IMR-90 (cell line): ENCODE data around the gene FNDC3A. TPM values are rescaled to one million over a fixed set of nuclear protein-coding genes. Genes with fewer than 3 reads are reported as not detected.

Source experiments
- ATAC-seq: fragments of 200-7000 bp; cut with Tn5 transposase; 2 replicates; pipeline ENCODE4 v1.9.1; 2020; ENCODE audit warnings: low read depth, mild to moderate bottlenecking, moderate library complexity
- BruUV-seq: library from RNA; stranded (reverse); fragments of 400-500 nt; replicated peaks from 2 replicates; lab custom pipeline; 2021; lab: Mats Ljungman, UMichigan
- CTCF ChIA-PET: fragments of 300-600 bp; formaldehyde crosslinking; extraction: SDS; loops from one replicate; lab custom pipeline; 2021; ENCODE audit warnings: antibody characterized with exemption; lab: Yijun Ruan, JAX
- POLR2A ChIA-PET: fragments of 300-600 bp; sonication (Branson Sonifier 250); formaldehyde crosslinking; loops from one replicate; lab custom pipeline; 2022; ENCODE audit warnings: antibody characterized with exemption; ENCODE audit not compliant: unreplicated experiment; lab: Charles Lee
- DNase-seq: peaks from one replicate; pipeline ENCODE4 v3.0.0; 2013
- H2AFZ ChIP-seq: replicated peaks from 2 replicates; pipeline ENCODE3; 2013; ENCODE audit warnings: low read length, mild to moderate bottlenecking; ENCODE audit not compliant: poor library complexity
- H2AK5ac ChIP-seq: 2 replicates; pipeline ENCODE4 v1.6.1; 2013; ENCODE audit warnings: low read depth, low read length, inconsistent platforms
- H2AK9ac ChIP-seq: replicated peaks from 2 replicates; pipeline ENCODE3; 2013; ENCODE audit warnings: mild to moderate bottlenecking, low read depth, low read length, moderate library complexity; ENCODE audit not compliant: poor library complexity
- H2BK120ac ChIP-seq: 2 replicates; pipeline ENCODE4 v1.6.1; 2013; ENCODE audit warnings: low read depth, low read length, inconsistent platforms
- H2BK15ac ChIP-seq: 3 replicates; pipeline ENCODE4 v1.6.1; 2013; ENCODE audit warnings: low read depth, low read length, inconsistent platforms
- H2BK20ac ChIP-seq: 2 replicates; pipeline ENCODE4 v1.6.1; 2013; ENCODE audit warnings: low read depth, mild to moderate bottlenecking, inconsistent platforms, low read length, moderate library complexity
- H2BK5ac ChIP-seq: 2 replicates; pipeline ENCODE4 v1.6.1; 2013; ENCODE audit warnings: mild to moderate bottlenecking, low read depth, low read length, inconsistent platforms; ENCODE audit not compliant: poor library complexity, severe bottlenecking
- H3K14ac ChIP-seq: replicated peaks from 2 replicates; pipeline ENCODE4 v1.6.1; 2013; ENCODE audit warnings: low read depth, low read length, inconsistent platforms
- H3K18ac ChIP-seq: 2 replicates; pipeline ENCODE4 v1.6.1; 2013; ENCODE audit warnings: low read depth, low read length, control low read depth
- H3K23ac ChIP-seq: 2 replicates; pipeline ENCODE4 v1.6.1; 2013; ENCODE audit warnings: low read depth, low read length, inconsistent platforms
- H3K27ac ChIP-seq: 2 replicates; pipeline ENCODE4 v1.5.1; 2013; ENCODE audit warnings: mild to moderate bottlenecking, control low read depth, low read length; ENCODE audit not compliant: insufficient read depth
- H3K27me3 ChIP-seq: 2 replicates; pipeline ENCODE4 v1.6.1; 2013; ENCODE audit warnings: low read length; ENCODE audit not compliant: control insufficient read depth, insufficient read depth
- H3K36me3 ChIP-seq: 2 replicates; pipeline ENCODE4 v1.6.1; 2013; ENCODE audit warnings: low read length, mixed read lengths; ENCODE audit not compliant: control insufficient read depth, insufficient read depth
- H3K4ac ChIP-seq: 2 replicates; pipeline ENCODE4 v1.6.1; 2013; ENCODE audit warnings: low read depth, low read length, inconsistent platforms
- H3K4me1 ChIP-seq: 2 replicates; pipeline ENCODE4 v1.6.1; 2013; ENCODE audit warnings: low read length, mixed read lengths; ENCODE audit not compliant: control insufficient read depth, insufficient read depth
- H3K4me2 ChIP-seq: 2 replicates; pipeline ENCODE4 v1.6.1; 2013; ENCODE audit warnings: low read depth, mild to moderate bottlenecking, control low read depth, low read length, moderate library complexity
- H3K4me3 ChIP-seq: 2 replicates; pipeline ENCODE4 v1.5.1; 2013; ENCODE audit warnings: low read depth, mild to moderate bottlenecking, control low read depth, low read length, moderate library complexity; ENCODE audit not compliant: insufficient read depth
- H3K56ac ChIP-seq: 2 replicates; pipeline ENCODE4 v1.6.1; 2013; ENCODE audit warnings: low read length, inconsistent platforms; ENCODE audit not compliant: insufficient read depth; ENCODE audit errors: extremely low read depth
- H3K79me1 ChIP-seq, 2 experiments: 2 replicates each; pipeline ENCODE4 v1.6.1; 2013; ENCODE audit warnings: low read length in 2 of 2, inconsistent platforms in 1 of 2, low read depth in 1 of 2
- H3K9ac ChIP-seq: 2 replicates; pipeline ENCODE4 v1.6.1; 2013; ENCODE audit warnings: low read depth, low read length, control low read depth
- H3K9me1 ChIP-seq: 2 replicates; pipeline ENCODE4 v1.6.1; 2013; ENCODE audit warnings: low read length, inconsistent platforms; ENCODE audit not compliant: insufficient read depth
- H3K9me3 ChIP-seq: 2 replicates; pipeline ENCODE4 v1.6.1; 2013; ENCODE audit warnings: low read length; ENCODE audit not compliant: control insufficient read depth, insufficient read depth
- H4K20me1 ChIP-seq: 2 replicates; pipeline ENCODE4 v1.6.1; 2013; ENCODE audit warnings: low read length, inconsistent platforms; ENCODE audit not compliant: insufficient read depth
- H4K5ac ChIP-seq: 2 replicates; pipeline ENCODE4 v1.6.1; 2013; ENCODE audit warnings: mild to moderate bottlenecking, low read depth, low read length, control low read depth
- H4K8ac ChIP-seq, 2 experiments: 2 replicates each; pipeline ENCODE4 v1.6.1; 2013; ENCODE audit warnings: low read depth in 2 of 2, low read length in 2 of 2, control low read depth in 1 of 2, inconsistent platforms in 1 of 2
- H4K91ac ChIP-seq: 2 replicates; pipeline ENCODE4 v1.6.1; 2013; ENCODE audit warnings: low read depth, low read length, inconsistent platforms; ENCODE audit not compliant: insufficient read depth
- CEBPB ChIP-seq: IDR thresholded peaks from 2 replicates; pipeline ENCODE4 v1.6.1; 2012; ENCODE audit warnings: low read depth, low read length, improper control_type of control experiment
- FOS ChIP-seq: fragments of 150-350 bp; IDR thresholded peaks from 2 replicates; pipeline ENCODE4 v1.6.1; 2016; ENCODE audit warnings: low read depth, low read length
- WGBS, 2 experiments: methylation state at CpG; one replicate each; pipeline versions ENCODE4 v1.1.5 to v1.1.7; 2013; ENCODE audit warnings: missing lambda C conversion rate in 2 of 2; ENCODE audit not compliant: insufficient read length in 1 of 2; ENCODE audit errors: extremely low coverage in 2 of 2; 5-methylcytosine and 5-hydroxymethylcytosine counted together
- dilution Hi-C: fragments of 300-500 bp; cut with HindIII; formaldehyde crosslinking; loops from one replicate; pipeline ENCODE4 v1.14.3; 2018; ENCODE audit warnings: low sequenced_read_pairs; ENCODE audit not compliant: unreplicated experiment
- in situ Hi-C: fragments of 300-500 bp; cut with MboI; formaldehyde crosslinking; loops from 3 replicates; pipeline ENCODE4 v1.14.3; 2019; ENCODE audit warnings: low sequenced_read_pairs, inconsistent platforms, mixed read lengths
- intact Hi-C: fragments of 100-400 bp; cut with micrococcal nuclease; formaldehyde crosslinking; loops from 2 replicates; pipeline ENCODE4 v1.10.0; 2022
- polyA plus RNA-seq, 3 experiments: library from polyadenylated mRNA; depleted of rRNA; stranded (reverse); fragments of >200 nt; gene quantifications; 2 replicates each; pipeline ENCODE4 v1.2.3, GENCODE V29; 2012; ENCODE audit warnings: low replicate concordance in 1 of 3
- total RNA-seq: library from RNA; depleted of rRNA; stranded (reverse); fragments of >200 nt; gene quantifications from 2 replicates; pipeline ENCODE4 v1.2.3, GENCODE V29; 2012

The FNDC3A gene
- total and polyA plus RNA-seq, 2 of the 4 experiments (the other 2 are of a cell fraction) = 29.2 to 60.4 TPM

- ChIA-PET POLR2A (no interaction called here), CTCF (no interaction called here)
- H4K91ac ChIP-seq = no peak overlapping the region
- H2BK120ac ChIP-seq = no peak overlapping the region
- no peaks in the 10 kb centered on the region for H3K27me3 ChIP-seq
- no CpG with 5 or more reads among the region's 1 CpG for WGBS, 2 experiments
- TF ChIP-seq FOS (no peak), CEBPB (no peak)
- ATAC-seq (no peak), DNase-seq (no peak)
- H2AK9ac ChIP-seq = no peak overlapping the region
- H2BK5ac ChIP-seq = no peak overlapping the region
- no peak overlapping the region for H3K27ac ChIP-seq
- intact Hi-C loops = loop anchor here (10.0 kb wide), 2 partner anchors 295 to 635 kb away; no protein-coding TSS in a partner anchor
- no peaks in the 10 kb centered on the region for H3K36me3 ChIP-seq
- no peak overlapping the region for H4K8ac ChIP-seq
- no peak overlapping the region for H3K14ac ChIP-seq
- no peak overlapping the region for H3K23ac ChIP-seq
- no peak overlapping the region for H3K4me2 ChIP-seq
- no peak overlapping the region for H2BK15ac ChIP-seq
- dilution Hi-C loops = no loop called here
- no peak overlapping the region for H4K5ac ChIP-seq
- no peak overlapping the region for H3K4ac ChIP-seq
- no peak overlapping the region for H3K56ac ChIP-seq
- in situ Hi-C loops = no loop called here
- H3K9ac ChIP-seq = no peak overlapping the region
- no peaks in the 10 kb centered on the region for H4K20me1 ChIP-seq
- BruUV-seq = no TSS peak
- H3K18ac ChIP-seq = no peak overlapping the region
- H3K4me3 ChIP-seq = no peak overlapping the region
- no peaks in the 10 kb centered on the region for H3K4me1 ChIP-seq
- H3K9me3 ChIP-seq = peaks cover 2% of the 10 kb centered on the region
- H3K9me1 ChIP-seq = no peaks in the 10 kb centered on the region
- H2AK5ac ChIP-seq = no peak overlapping the region
- peaks cover 5 to 6% of the 10 kb centered on the region in 2 experiments; a peak in 2 of 4 replicates for H3K79me1 ChIP-seq
- no peak overlapping the region for H2AFZ ChIP-seq
- H2BK20ac ChIP-seq = no peak overlapping the region
These were observed 6.0 kb upstream of the FNDC3A start for GRCh38 chr13:48969685-48970084.
